ENCODE results near the gene ADPRH. TPM values are rescaled to one million over a fixed set of nuclear protein-coding genes. Genes with fewer than 3 reads are reported as not detected.
"Not testable (repeated sequence)": the region's sequence is repeated elsewhere in the genome, so short reads cannot be mapped to it uniquely, and the experiment has no call there.

ADPRH gene
- total RNA-seq, 4 donors from 2014 or later, result 1.8 to 2.4 (median 2.3) TPM

DNA sequence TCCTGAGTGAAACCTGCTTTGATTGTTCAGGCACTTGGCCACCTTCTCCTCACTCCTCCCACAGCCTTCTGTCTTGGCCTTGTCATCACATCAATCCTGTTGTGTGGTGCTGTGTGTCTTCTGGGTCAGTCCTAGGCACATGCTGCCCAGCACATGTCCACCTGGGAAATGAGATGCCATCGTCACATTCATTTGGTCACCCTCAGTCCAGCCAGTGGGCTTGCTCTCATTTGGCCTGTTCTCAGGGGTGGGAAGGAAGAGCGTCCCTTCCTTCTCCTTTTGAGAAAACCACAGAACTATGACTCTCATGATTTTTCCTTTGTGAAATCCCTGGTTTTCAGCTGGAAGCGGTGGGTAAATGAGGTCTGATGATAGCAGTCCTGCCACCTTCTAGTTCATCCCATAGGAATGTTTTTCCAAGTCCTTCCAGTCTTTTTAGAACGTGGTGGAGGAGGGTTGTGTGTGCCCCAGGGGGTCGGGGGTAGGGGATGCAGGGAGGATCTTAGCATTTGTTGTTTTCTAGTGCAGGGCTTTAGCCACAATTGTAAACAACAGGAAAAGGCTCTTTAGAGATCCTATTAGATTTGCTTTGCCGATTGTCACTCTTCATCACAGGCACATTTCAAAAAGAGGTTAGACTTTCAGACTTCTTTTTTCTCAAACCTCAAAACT is 9.9 kb downstream of the ADPRH start:
- Histone ChIP-seq H3K4me1 (no peaks in the 10 kb centered on the region), H3K4me3 (no peak overlapping the region), H3K27ac (no peak overlapping the region), H3K36me3 (no peaks in the 10 kb centered on the region), H3K9me3 (no peaks in the 10 kb centered on the region), H3K27me3 (no peaks in the 10 kb centered on the region)
- in situ Hi-C loops (cut with MboI; ENCODE audit: low pct_ligation_motif_present in 1 of 4, low pct_unique_long_range_greater_than_20kb in 1 of 4, low sequenced_read_pairs in 3 of 4) (no loop called here), intact Hi-C loops (cut with DNase I; ENCODE audit: low total_unique reads) (no loop called here)
- 68 to 72% methylated on average over 2 to 6 of the region's 6 CpGs for WGBS, 2 donors (ENCODE audit: low coverage in 1 of 2)
- no peak for DNase-seq
- TF ChIP-seq POLR2A (IDR thresholded peaks at IDR 0.05) (no peak), POLR2AphosphoS5 (IDR thresholded peaks at IDR 0.05) (no peak), EP300 (IDR thresholded peaks at IDR 0.05; ENCODE audit: low read depth) (no peak)
- TF ChIP-seq, protein P1, sequence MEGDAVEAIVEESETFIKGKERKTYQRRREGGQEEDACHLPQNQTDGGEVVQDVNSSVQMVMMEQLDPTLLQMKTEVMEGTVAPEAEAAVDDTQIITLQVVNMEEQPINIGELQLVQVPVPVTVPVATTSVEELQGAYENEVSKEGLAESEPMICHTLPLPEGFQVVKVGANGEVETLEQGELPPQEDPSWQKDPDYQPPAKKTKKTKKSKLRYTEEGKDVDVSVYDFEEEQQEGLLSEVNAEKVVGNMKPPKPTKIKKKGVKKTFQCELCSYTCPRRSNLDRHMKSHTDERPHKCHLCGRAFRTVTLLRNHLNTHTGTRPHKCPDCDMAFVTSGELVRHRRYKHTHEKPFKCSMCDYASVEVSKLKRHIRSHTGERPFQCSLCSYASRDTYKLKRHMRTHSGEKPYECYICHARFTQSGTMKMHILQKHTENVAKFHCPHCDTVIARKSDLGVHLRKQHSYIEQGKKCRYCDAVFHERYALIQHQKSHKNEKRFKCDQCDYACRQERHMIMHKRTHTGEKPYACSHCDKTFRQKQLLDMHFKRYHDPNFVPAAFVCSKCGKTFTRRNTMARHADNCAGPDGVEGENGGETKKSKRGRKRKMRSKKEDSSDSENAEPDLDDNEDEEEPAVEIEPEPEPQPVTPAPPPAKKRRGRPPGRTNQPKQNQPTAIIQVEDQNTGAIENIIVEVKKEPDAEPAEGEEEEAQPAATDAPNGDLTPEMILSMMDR (IDR thresholded peaks at IDR 0.05), result no peak

- no peaks in the 10 kb centered on the region for H3K27me3 ChIP-seq
- in situ Hi-C loops (cut with MboI; ENCODE audit: low pct_ligation_motif_present in 1 of 4, low pct_unique_long_range_greater_than_20kb in 1 of 4, low sequenced_read_pairs in 3 of 4), result no loop called here
- 91 to 100% methylated on average over 1 of the region's 1 CpG for WGBS, 2 donors (ENCODE audit: low coverage in 1 of 2)
- no peaks in the 10 kb centered on the region for H3K4me1 ChIP-seq
- no peak overlapping the region for H3K4me3 ChIP-seq
- no peaks in the 10 kb centered on the region for H3K9me3 ChIP-seq
- TF ChIP-seq POLR2A (IDR thresholded peaks at IDR 0.05) (no peak), POLR2AphosphoS5 (IDR thresholded peaks at IDR 0.05) (no peak), EP300 (IDR thresholded peaks at IDR 0.05; ENCODE audit: low read depth) (no peak)
- TF ChIP-seq, protein P1 (IDR thresholded peaks at IDR 0.05), result no peak
- no peak for DNase-seq
- H3K27ac ChIP-seq, result no peak overlapping the region
- no peaks in the 10 kb centered on the region for H3K36me3 ChIP-seq
- intact Hi-C loops (cut with DNase I; ENCODE audit: low total_unique reads), result no loop called here
Observed at GRCh38 chr3:119590706-119591105, 11.4 kb downstream of the ADPRH start.

- H3K9me3 ChIP-seq, result no peaks in the 10 kb centered on the region
- TF ChIP-seq, protein P1 (IDR thresholded peaks at IDR 0.05), result no peak
- TF ChIP-seq POLR2AphosphoS5 (IDR thresholded peaks at IDR 0.05), result no peak
- intact Hi-C loops (cut with DNase I; ENCODE audit: low total_unique reads) (no loop called here), in situ Hi-C loops (cut with MboI; ENCODE audit: low pct_ligation_motif_present in 1 of 4, low pct_unique_long_range_greater_than_20kb in 1 of 4, low sequenced_read_pairs in 3 of 4) (no loop called here)
- H3K36me3 ChIP-seq, result no peaks in the 10 kb centered on the region
- no peak for DNase-seq
- no peaks in the 10 kb centered on the region for H3K27me3 ChIP-seq
- 36 to 67% methylated on average over 1 of the region's 1 CpG for WGBS, 2 donors (ENCODE audit: low coverage in 1 of 2)
- no peak overlapping the region for H3K4me3 ChIP-seq
- no peak overlapping the region for H3K27ac ChIP-seq
- H3K4me1 ChIP-seq, result peaks cover 0 to 15% (median 2%) of the 10 kb centered on the region in 4 donors
Observed at GRCh38 chr3:119592861-119593260, 13.6 kb downstream of the ADPRH start.

- DNase-seq, result no peak
- Histone ChIP-seq H3K27ac (no peak overlapping the region), H3K9me3 (no peaks in the 10 kb centered on the region), H3K36me3 (no peaks in the 10 kb centered on the region), H3K4me3 (no peak overlapping the region), H3K27me3 (no peaks in the 10 kb centered on the region), H3K4me1 (peaks cover 0 to 18% (median 2%) of the 10 kb centered on the region in 4 donors)
- 66 to 83% methylated on average over 5 of the region's 5 CpGs for WGBS, 2 donors (ENCODE audit: low coverage in 1 of 2)
- intact Hi-C loops (cut with DNase I; ENCODE audit: low total_unique reads), result no loop called here
- in situ Hi-C loops (cut with MboI; ENCODE audit: low pct_ligation_motif_present in 1 of 4, low pct_unique_long_range_greater_than_20kb in 1 of 4, low sequenced_read_pairs in 3 of 4), result no loop called here
- TF ChIP-seq, protein P1 (IDR thresholded peaks at IDR 0.05), result no peak
- TF ChIP-seq EP300 (IDR thresholded peaks at IDR 0.05; ENCODE audit: low read depth) (no peak), POLR2A (IDR thresholded peaks at IDR 0.05) (no peak), POLR2AphosphoS5 (IDR thresholded peaks at IDR 0.05) (no peak)
Observed at GRCh38 chr3:119594066-119594465, 14.8 kb downstream of the ADPRH start.

GRCh38 chr3:119594929-119595328 is 15.6 kb downstream of the ADPRH start:
- in situ Hi-C loops (cut with MboI; ENCODE audit: low pct_ligation_motif_present in 1 of 4, low pct_unique_long_range_greater_than_20kb in 1 of 4, low sequenced_read_pairs in 3 of 4), result not testable (repeated sequence)

More at GRCh38 chr3:119594929-119595328, 15.6 kb downstream of the ADPRH start:
- intact Hi-C loops (cut with DNase I; ENCODE audit: low total_unique reads); H3K36me3 ChIP-seq; H3K27ac ChIP-seq; DNase-seq; H3K9me3 ChIP-seq; H3K27me3 ChIP-seq; H3K4me3 ChIP-seq: not testable (repeated sequence)
- H3K4me1 ChIP-seq, result peaks cover 0 to 18% (median 2%) of the 10 kb centered on the region in 4 donors
- WGBS, 2 donors (ENCODE audit: low coverage in 1 of 2), result 95 to 100% methylated on average over 1 of the region's 1 CpG
